HG02885 (cell line): ENCODE data around the gene SULT2B1.
"Not testable (repeated sequence)": the region's sequence is repeated elsewhere in the genome, so short reads cannot be mapped to it uniquely, and the experiment has no call there.

Experiments used
- ATAC-seq: cut with Tn5 transposase; IDR thresholded peaks from one replicate; pipeline ENCODE4 v1.9.1; 2021; ENCODE audit warnings: mild to moderate bottlenecking; ENCODE audit not compliant: unreplicated experiment, poor library complexity

The SULT2B1 gene

DNA sequence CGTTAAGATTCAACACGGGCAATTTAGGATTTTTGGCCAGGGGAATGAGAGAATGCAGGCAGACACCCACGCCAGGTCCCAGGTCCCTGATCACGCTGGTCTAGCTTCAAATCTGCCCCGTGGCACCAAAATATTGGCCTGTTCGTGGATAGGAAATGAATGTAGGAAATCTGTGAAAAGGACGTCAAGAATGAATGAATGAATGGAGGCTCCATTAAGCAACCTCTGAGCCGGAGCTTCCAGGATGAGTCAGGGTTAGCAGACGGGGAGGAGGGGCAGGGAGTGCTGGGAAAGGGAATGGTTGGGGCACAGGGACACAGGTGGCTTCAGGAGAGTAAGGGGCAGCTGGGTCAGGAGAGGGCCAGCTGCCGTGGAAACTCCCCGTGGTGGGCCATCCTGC lies 4.2 kb downstream of the SULT2B1 start:
- ATAC-seq, result no peak

DNA sequence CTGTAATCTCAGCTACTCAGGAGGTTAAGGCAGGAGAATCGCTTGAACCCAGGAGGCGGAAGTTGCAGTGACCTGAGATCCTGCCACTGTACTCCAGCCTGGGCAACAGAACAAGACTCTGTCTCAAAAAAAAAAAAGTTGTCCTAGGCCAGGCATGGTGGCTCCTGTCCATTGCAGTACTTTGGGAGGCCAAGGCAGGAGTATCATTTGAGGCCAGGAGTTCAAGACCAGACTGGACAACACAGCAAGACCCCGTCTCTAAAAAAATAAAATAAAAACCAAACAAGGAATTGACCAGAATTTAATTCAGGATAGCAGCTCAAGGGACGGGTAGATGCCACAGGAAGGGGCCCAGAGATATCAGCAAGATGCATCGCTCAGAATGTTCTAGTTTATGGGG lies 4.9 kb downstream of the SULT2B1 start:
- no peak for ATAC-seq

DNA sequence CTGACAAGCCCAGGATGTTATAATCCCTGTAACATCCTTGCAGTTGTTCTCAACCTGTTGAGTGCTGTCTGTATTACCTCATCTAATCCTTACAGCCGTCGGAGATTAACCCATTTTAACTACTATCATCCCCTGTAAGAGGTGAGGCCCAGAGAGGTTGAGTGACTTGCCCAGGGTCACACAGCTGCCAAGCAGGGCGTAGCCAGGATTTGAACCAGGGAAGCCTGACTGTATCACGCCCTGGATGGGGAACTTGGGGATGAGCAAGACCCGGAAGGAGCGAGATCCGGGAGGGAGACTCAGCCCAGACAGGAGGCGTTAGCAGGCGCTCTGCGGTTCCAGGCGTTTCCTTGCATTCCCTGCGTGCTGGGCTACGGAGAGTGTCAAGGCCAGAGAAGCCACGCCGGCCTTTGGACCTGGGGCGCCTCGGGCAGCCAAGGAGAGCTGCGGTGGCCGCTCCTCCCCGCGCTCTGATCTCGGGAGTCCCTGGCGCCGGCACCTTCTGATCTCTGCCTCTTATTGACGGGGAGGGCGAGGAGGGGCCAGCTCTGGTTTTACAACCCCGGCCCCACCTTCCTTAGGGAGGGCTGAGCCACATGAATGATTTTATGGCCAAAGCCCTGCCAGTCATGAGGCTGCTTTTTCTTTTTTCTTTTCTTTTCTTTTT lies 6.2 kb downstream of the SULT2B1 start:
- ATAC-seq, result no peak

DNA sequence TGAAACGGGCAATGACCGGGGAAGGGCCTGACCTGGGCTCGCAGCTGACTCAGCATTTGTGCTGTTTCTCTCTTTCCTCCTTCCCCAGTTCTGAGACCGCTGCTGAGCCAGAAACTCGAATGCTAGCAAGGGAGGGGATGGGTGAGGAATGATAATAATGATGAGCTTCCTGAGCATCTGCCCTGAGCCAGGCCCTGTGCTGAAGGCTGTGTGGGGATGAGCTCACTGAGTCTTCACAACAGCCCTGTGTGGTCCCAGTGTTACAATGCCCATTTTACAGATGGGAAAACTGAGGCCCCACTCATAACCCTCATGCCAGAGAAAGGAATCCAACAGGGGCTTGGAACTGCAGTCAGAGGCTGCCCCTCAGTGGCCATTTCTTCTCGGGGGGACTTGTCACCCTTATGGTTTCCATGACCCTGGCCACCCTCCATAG lies 8.1 kb downstream of the SULT2B1 start:
- no peak for ATAC-seq

DNA sequence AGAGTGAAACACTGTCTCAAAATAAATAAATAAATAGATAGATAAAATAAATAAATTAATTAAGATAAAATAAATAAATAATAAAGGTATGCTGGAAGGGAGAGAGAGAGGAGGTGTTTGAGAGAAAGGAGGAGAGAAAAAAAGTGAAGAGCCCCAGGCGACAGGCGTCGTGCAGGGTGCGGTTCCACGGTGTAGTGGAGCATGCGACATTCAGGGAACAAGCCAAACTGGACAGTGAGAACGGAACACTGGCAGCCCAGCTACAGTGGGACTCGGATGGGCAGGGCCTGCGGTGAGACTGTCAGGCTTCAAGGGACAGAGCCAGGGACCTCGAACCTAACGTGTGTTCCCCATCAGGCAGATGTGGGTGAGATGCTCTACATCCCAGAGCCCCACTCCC lies 9.4 kb downstream of the SULT2B1 start:
- ATAC-seq, result no peak

DNA sequence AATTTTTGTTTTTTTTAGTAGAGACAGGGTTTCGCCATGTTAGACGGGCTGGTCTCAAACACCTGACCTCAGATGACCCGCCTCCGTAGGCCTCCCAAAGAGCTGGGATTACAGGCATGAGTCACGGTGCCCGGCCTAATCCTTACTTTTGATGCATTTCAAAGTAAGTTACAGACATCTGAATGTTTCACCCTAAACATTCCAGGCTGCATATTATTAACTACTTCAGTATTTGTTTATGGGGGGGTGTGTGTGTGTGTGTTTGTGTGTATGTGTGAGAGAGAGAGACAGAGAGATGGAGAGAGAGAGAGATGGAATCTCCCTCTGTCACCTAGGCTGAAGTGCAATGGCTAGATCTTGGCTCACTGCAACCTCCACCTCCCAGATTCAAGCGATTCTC lies 13.1 kb downstream of the SULT2B1 start:
- no peak for ATAC-seq

DNA sequence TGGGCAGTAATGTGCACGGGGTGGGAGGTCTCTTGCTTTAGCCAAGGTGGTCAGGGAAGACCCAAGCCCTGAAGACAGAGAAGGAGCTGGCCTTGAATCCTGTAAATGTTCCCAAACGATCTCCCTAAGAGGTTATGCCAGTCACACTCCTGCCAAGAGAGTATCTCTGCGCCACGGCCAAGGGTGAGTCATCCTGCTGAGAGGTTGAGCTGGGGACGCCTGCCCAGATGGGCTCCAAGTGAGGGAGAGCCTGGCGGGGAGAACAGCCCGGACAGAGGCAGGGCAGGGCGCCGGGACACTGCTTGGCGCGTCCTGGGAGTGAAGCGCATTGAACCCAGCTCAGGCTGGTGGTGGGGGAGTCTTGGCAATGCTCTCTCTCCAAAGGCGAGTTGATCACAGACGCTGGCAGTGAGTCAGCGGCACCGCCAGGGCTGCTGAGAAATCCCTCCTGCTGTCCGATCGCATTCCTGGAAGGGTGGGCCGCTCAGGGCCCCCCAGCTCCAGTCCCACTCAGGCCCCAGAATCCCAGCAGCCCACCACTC lies 16.4 kb downstream of the SULT2B1 start:
- no peak for ATAC-seq

DNA sequence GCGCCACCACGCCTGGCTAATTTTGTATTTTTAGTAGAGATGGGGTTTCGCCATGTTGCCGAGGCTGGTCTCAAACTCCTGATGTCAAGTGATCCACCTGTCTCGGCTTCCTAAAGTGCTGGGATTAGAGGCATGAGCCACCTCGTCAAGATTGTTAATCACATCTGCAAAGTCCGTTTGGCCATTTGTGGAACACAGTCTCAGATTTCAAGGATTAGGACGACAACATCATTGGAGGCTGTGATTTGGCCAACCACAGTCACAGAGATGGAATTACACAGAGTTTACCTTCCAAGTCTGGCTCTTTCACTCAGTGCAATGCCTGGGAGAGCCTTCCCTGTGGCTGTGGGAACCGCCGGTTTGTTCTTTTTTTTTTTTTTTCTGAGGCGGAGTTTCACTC lies 17.8 kb downstream of the SULT2B1 start:
- ATAC-seq, result no peak

DNA sequence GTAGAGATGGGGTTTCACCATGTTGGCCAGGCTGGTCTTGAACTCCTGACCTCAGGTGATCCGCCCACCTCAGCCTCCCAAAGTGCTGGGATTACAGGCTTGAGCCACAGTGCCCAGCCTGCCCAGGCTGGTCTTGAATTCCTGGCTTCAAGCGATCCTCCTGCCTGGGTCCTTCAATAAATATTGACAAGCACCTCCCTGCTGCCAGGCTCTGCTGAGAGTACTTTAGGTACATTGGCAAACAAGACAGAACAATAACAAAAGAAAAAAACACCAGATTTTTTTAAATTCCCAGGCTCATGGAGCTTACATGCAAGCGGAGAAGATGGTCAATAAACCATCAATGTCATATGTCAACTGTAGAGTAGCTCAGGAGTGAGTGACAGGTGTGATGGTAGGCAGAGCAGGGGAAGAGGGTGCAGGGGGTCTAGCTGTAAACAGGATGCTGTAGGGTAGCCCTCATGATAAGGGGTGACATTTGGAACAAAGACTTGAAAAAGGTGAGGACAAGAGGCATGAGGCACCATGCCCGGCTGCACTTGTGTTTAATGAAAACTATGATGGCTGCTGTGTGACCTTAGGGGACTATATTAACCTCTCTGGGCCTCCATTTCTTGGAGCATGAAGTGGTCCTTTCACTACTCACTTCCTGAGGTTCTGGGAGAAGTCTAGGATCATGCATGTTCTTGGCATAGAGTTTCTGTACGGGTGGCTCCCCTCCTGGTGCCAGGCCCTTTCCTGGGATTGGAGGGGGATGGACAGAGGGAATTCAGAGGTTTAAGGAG lies 19.6 kb downstream of the SULT2B1 start:
- ATAC-seq, result no peak

DNA sequence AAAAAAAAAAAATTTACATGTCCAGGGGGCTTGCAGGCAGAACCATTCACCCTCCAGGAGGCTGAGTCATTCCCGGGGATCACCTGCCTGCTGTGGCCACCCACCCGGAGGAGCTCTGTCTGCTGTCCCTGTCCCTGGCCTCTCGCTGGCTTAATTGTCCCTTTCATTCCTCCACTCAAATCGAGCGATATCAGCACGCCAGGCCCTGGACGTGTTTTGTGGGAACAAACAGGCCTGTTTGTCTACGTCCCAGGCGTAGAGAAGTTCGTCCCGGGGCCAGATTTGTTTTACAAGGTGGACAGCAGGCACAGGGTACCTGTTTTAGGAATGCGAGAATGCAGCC lies 21.2 kb downstream of the SULT2B1 start:
- no peak for ATAC-seq

DNA sequence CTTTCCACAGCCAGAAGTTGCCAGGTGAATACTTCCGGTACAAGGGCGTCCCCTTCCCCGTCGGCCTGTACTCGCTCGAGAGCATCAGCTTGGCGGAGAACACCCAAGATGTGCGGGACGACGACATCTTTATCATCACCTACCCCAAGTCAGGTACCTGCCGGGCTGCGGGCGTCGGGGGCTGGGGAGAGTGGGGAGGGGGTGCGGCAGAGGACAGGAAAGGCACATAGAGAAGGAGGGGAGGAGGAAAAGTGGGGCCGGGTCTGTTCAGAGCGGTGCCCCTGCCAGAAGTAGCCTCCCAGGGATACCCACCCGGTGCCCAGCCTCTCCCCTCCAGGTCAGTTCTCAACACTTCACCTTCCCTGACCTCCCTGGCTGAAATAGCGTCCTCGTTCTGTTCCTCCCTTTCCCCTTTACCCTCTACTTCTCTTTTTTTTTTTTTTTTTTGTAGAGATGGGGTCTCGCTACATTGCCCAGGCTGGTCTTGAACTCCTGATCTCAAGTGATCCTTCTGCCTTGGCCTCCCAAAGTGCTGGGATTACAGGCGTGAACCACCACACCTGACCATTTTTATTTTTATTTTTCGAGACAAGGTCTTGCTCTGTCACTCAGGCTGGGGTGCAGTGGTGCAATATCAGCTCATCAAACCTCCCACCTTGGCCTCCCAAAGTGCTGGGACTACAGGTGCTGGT lies 24.1 kb downstream of the SULT2B1 start:
- no peak for ATAC-seq

DNA sequence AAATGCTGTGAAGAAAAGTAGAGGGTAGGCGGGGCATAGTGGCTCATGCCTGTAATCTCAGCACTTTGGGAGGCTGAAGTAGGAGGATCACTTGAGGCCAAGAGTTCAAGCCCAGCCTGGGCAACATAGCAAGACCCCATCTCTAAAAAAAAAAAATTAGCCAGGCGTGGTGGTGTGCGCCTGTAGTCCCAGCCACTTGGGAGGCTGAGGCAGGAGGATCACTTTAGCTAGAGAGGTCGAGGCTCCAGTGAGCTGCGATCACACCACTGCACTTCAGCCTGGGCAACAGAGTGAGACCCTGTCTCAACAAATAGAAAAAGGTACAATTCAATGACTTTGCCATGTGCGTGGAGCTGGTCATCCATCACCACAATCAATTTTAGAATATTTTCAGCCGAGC lies 25.9 kb downstream of the SULT2B1 start:
- not testable (repeated sequence) for ATAC-seq

DNA sequence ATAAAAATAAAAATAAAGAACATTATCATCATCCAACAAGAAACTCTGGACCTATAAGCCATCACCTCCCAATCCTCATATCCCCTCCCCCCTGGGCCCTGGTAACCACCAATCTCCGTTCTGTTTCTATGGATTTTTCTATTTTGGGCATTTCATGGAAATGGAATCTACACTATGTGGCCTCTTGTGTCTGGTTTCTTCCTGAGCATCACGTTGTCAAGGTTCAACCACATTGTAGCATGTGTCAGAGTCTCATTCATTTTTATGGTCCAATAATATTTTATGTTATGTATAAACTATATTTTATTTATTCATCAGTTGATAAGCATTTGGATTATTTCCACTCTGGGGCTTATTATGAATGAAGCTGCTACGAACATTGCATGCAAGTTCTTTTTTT lies 26.9 kb downstream of the SULT2B1 start:
- ATAC-seq, result no peak

DNA sequence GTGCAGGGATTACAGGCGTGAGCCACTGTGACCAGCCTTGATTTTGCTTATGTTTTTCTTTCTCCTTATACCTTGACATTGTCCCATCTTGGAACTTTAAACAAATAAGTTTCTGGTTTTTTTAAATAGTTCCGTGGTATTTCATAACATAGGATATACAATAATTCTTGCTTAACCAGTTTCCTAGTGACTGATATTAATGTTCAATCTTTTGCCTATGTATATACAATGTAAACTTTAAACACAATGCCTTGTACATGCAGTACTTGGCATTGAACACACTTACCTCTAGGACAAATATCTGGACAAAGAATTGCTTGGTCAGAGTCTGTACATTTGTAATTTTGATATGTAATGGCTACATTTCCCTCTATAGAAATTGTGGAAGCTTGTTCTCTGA lies 30.2 kb downstream of the SULT2B1 start:
- ATAC-seq, result no peak

DNA sequence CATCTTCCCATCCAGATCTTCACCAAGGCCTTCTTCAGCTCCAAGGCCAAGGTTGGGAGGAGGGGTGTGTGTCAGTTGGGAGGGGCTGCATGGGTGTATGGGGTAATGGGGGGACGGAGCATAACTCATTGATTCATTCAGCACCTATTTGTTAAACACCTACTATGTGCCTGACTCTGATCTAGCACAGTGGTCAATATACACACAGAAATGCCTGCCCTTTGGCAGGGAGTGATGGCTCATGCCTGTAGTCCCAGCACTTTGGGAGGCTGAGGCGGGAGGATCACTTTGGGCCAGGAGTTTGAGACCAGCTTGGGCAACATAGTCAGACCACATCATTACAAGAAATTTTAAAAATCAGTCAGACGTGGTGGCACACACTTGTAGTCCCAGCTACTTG lies 35.4 kb downstream of the SULT2B1 start:
- no peak for ATAC-seq

DNA sequence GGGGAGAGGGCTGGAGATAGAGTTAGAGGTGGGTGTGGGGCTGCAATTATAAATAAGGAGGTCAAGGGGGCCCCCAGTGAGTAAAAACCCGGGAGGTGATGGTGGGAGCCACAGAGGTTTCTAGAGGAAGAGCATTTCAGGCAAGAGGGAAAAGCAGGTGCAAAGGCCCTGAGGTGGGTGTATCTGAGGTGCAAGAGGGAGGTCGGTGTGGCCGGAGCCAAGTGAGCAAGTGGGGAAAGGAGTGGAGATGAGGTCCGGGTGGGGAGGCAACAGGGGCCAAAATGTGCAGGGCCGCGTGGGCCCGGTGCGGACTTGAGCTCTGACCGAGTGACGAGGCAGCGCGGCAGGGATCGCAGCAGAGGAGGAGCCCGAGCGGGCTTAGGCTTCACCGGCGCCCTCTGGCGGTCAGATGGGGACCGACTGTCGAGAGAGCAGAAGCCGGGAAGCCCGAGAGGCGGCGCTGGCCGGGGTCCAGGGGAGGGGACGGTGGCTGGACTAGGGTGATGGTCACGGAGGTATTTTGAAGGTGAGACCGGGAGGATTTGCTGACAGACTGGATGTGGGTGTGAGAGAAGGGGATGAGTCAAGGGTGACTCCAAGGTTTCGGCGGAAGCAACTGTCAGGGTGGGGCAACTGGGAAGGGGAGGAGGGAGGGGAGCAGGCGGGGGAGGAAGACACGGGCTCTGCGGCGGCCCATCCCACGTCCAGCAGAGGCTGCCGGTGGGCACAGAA lies 36.9 kb downstream of the SULT2B1 start:
- ATAC-seq, result no peak

DNA sequence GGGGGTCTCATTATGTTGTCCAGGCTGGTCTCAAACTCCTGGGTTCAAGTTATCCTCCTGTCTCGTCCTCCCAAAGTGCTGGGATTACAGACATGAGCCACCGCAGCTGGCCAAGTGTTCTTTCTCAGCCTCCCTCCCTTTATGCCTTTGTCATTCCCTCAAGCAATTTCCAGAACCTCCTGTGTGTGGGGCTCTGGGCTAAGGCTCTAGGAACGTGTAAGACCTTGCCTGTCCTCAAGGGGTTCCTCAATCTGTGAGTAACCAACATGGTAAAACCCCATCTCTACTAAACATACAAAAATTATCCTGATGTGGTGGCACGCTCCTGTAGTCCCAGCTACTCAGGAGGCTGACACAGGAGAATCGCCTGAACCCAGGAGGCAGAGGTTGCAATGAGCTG lies 39.0 kb downstream of the SULT2B1 start:
- ATAC-seq, result no peak

DNA sequence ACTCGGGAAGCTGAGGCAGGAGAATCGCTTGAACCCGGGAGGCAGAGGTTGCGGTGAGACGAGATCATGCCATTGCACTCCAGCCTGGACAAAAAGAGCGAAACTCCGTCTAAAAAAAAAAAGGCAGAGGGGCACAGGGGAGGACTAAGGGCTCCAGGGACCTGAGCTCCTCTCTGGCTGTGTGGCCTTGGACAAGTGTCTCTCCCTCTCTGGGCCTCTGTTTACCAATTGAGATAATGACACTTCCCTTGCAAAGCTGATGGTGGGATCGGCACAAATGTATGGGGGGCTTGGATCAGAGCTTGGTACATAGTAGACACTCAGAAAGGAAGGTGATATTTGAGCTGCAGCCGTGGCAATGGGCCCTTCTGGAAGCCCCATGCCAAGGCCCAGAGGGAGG lies 43.2 kb downstream of the SULT2B1 start:
- ATAC-seq, result no peak

DNA sequence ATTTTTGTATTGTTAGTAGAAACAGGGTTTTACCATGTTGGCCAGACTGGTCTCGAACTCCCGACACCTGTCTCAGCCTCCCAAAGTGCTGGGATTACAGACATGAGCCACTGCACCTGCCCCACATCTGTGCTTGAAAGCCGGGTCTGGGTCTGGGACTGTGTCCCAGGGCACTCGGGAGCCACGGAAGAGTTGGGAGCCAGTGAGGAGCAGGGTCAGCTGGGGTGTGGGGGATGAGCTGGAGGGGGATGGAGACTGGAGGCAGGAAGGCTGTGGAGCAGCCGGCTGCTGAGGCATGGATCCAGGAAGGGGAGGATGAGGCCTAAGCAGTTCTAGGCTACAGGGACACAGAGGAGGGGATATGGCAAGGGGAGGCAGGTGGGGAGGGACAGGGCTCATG lies 43.9 kb downstream of the SULT2B1 start:
- ATAC-seq, result no peak

DNA sequence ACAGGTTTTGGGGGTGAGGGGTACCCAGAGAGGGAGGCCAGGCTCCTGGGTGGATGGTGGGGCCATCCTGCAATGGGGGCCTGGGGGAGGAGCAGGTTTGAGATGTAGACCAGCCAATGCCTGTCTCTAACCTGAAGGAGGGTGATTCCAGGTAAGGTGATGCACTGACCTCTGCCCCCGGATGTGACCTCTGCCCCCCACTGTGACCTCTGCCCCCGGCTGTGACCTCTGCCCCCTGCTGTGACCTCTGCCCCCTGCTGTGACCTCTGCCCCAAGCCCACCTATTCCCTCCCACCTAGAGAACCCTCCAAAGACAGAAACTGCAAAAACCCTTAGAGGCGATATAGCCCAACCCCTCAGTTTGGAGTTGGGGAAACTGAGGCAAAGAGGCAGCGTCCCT lies 44.3 kb downstream of the SULT2B1 start:
- ATAC-seq, result no peak
